GM21576 (cell line): Measurements from ENCODE around the gene FTL.
"Not testable (repeated sequence)": the region's sequence is repeated elsewhere in the genome, so short reads cannot be mapped to it uniquely, and the experiment has no call there.

ENCODE experiments used
- ATAC-seq: cut with Tn5 transposase; IDR thresholded peaks from one replicate; pipeline ENCODE4 v1.9.1; 2021; ENCODE audit warnings: mild to moderate bottlenecking, moderate library complexity; ENCODE audit not compliant: unreplicated experiment

Gene FTL

DNA sequence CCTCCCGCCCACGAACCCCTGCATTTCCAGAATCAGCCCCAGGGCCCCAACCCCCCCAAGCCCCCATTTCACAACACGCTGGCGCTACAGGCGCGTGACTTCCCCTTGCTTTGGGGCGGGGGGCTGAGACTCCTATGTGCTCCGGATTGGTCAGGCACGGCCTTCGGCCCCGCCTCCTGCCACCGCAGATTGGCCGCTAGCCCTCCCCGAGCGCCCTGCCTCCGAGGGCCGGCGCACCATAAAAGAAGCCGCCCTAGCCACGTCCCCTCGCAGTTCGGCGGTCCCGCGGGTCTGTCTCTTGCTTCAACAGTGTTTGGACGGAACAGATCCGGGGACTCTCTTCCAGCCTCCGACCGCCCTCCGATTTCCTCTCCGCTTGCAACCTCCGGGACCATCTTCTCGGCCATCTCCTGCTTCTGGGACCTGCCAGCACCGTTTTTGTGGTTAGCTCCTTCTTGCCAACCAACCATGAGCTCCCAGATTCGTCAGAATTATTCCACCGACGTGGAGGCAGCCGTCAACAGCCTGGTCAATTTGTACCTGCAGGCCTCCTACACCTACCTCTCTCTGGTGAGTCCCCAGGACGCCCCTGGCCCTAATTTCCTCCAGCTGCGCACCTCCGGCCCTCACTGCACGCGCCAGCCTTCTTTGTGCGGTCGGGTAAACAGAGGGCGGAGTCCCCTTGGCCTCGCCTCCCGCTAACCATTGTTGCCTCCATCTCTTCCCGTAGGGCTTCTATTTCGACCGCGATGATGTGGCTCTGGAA, at the start of gene FTL:
TSS of gene FTL (plus strand) at position 270 of the 766 bp plus-strand sequence. CDS start at position 469, 199 bp downstream.
- peak; percentile 56 for ATAC-seq

DNA sequence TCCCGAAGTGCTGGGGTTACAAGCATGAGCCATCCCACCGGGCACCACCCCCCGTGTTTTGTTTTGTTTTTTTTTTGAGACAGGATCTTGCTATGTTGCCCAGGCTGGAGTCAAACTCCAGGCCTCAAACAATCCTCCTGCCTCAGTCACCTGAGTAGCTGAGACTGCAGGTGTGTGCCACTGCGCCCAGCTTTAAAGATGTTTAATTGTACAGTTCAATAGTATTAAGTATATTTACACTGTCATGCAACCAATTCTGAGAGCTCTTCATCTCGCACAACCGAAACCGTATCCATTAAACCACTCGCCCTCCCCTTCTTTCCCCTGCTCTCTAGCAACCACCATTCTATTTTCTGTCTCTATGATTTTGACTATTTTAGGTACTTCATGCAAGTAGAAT, 49.4 kb upstream of the FTL start:
- no peak for ATAC-seq

DNA sequence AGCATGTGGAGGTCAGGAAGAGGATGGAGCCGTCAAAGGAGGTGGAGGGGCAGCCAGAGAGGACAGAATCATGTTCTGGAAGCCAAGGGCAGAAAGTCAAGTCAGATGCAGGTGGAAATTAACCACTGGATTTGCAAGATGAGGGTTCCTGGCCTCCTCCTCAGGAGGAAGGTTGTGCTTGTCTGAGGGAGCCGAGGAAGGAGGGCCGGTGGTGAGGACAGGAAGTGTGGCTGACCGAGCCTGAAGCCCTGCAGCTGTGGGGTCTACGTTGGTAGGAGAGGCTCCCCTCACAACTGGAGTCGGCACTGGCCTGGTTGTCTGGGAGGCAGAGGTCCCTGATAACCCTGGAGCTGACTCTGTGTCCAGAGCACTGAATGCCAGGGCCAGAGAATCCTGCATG, 47.0 kb upstream of the FTL start:
- no peak for ATAC-seq

DNA sequence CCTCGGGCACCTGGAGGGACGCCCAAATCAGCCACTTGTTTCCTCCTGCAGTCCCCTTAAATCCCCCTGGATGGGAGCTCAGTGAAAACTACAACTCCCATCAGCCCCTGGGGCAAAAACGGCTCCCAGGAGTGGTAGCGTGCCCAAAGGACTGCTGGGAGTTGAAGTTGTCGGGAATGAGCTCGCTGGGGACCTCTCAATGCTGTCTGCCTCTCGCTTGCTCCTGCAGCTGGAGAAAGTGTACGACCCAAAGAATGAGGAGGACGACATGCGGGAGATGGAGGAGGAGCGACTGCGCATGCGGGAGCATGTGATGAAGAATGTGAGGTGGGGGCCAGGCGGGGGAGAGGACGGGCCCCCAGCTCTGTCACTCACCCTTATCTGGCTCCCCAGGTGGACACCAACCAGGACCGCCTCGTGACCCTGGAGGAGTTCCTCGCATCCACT, 46.3 kb upstream of the FTL start:
- no peak for ATAC-seq

DNA sequence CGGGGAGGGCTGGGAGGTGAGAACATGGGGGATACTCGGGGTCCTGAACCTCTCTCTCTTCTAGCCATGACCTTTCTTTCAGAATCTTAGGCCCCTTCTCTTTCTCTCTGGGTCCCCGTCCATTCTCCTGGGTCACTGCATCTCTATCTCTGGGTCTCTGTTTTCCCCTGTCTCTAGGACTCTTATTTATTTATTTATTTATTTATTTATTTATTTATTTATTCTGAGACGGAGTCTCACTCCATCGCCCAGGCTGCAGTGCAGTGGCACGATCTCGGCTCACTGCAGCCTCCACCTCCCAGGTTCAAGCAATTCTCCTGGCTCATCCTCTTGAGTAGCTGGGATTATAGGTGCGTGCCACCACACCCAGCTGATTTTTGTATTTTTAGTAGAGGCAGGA, 45.8 kb upstream of the FTL start:
- ATAC-seq = not testable (repeated sequence)

DNA sequence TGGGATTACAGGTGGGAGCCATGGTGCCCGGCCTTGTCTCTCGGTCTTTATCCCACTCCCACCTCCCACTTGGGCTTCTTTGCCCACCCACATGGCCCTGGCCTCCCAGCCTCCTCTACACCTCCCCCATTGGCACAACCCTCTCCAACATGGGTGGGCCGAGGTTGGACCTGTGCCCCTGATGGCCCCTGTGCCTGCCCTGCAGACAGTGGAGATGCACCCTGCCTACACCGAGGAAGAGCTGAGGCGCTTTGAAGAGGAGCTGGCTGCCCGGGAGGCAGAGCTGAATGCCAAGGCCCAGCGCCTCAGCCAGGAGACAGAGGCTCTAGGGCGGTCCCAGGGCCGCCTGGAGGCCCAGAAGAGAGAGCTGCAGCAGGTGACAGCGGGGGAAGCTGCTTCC, 44.2 kb upstream of the FTL start:
- no peak for ATAC-seq

DNA sequence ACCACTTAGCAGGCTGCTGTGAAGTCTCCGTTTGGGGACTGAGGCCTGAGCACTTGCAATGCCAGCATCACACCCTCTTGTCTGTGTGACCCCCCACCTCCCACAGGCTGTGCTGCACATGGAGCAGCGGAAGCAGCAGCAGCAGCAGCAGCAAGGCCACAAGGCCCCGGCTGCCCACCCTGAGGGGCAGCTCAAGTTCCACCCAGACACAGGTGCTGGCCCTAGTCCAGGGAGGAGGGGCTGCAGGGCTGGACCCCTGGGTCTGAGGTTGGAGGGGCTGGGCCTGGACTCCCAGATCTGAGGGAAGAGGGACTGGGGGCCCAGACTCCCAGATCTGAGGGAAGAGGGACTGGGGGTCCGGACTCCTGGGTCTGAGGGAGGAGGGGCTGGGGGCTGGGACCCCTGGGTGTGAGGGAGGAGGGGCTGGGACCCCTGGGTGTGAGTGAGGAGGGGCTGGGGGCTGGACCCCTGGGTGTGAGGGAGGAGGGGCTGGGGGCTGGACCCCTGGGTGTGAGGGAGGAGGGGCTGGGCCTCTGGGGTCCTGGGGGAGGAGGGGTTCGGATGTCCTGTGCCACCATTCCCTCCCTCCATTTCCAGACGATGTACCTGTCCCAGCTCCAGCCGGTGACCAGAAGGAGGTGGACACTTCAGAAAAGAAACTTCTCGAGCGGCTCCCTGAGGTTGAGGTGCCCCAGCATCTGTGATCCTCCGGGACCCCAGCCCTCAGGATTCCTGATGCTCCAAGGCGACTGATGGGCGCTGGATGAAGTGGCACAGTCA, 43.2 kb upstream of the FTL start:
- ATAC-seq = no peak

DNA sequence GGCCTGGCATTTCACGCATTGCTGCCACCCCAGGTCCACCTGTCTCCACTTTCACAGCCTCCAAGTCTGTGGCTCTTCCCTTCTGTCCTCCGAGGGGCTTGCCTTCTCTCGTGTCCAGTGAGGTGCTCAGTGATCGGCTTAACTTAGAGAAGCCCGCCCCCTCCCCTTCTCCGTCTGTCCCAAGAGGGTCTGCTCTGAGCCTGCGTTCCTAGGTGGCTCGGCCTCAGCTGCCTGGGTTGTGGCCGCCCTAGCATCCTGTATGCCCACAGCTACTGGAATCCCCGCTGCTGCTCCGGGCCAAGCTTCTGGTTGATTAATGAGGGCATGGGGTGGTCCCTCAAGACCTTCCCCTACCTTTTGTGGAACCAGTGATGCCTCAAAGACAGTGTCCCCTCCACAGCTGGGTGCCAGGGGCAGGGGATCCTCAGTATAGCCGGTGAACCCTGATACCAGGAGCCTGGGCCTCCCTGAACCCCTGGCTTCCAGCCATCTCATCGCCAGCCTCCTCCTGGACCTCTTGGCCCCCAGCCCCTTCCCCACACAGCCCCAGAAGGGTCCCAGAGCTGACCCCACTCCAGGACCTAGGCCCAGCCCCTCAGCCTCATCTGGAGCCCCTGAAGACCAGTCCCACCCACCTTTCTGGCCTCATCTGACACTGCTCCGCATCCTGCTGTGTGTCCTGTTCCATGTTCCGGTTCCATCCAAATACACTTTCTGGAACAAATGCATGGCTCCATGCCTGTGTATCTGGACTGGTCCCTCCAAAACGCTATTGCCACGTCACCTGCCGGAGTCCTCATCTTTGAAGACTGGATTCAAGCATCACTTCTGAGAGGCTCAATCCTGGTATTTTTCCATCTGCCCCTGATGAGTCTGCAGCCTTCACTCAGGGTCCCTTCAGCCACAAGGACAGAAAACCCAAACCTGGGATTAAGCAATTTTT, 42.3 kb upstream of the FTL start:
- ATAC-seq = no peak

DNA sequence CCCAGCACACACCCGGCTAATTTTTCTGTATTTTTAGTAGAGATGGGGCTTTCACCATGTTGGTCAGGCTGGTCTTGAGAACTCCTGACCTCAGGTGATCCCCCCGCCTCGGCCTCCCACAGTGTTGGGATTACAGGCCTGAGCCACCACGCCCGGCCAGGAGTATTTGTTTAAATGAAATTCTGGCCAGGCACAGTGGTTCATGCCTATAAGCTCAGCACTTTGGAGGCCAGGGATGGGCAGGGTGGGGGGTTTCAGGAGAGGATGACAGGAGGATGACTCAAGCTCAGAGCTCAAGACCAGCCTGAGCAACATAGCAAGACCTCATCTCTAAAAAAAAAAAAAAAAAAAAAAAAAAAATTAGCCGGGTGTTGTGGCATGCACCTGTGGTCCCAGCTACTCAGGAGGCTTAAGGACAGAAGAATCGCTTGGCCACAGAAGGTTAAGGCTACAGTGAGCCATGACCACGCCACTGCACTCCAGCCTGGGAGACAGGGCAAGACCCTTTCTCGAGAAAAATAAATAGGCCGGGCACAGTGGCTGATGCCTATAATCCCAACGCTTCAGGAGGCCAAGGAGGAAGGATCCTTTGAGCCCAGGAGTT, 39.8 kb upstream of the FTL start:
- ATAC-seq = no peak

DNA sequence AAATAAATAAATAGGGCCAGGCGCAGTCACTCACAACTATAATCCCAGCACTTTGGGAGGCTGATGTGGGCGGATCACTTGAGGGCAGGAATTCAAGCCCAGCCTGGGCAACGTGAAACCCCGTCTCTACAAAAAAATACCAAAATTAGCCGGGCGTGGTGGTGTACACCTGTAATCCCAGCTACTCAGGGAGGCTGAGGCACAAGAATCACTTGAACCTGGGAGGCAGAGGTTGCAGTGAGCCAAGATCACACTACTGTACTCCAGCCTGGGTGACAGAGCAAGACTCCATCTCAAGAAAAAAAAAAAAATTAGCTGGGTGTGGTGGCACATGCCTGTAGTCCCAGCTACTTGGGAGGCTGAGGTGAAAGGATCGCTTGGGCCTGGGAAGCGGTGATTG, 39.2 kb upstream of the FTL start:
- ATAC-seq = not testable (repeated sequence)

DNA sequence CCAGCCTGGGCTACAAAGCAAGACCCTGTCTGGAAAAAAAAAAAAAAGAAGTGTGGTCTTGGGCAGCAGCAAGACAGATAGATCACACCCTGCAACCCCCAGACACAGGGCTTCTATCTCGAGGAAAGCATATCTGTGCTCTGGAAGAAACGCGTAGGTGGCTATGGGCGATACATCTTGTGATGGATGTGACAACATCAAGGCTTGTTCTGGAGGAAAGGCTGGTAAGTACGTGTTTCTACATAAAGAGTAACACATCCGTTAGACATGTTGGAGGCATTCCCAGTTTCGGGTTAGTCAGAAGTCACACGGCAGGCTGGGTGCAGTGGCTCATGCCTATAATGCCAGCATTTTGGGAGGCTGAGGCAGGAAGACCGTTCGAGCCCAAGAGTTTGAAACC, 38.2 kb upstream of the FTL start:
- no peak for ATAC-seq

DNA sequence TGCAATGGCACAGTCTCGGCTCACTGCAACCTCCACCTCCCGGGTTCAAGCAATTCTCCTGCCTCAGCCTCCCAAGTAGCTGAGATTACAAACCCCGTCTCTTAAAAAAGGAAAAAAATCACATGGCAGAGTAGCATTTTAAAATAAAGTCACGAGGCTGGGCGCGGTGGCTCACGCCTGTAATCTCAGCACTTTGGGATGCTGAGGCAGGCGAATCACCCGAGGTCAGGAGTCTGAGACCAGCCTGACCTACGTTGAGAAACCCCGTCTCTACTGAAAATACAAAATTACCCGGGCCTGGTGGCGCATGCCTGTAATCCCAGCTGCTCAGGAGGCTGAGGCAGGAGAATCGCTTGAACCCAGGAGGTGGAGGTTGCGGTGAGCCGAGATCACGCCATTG, 37.4 kb upstream of the FTL start:
- ATAC-seq = not testable (repeated sequence)

DNA sequence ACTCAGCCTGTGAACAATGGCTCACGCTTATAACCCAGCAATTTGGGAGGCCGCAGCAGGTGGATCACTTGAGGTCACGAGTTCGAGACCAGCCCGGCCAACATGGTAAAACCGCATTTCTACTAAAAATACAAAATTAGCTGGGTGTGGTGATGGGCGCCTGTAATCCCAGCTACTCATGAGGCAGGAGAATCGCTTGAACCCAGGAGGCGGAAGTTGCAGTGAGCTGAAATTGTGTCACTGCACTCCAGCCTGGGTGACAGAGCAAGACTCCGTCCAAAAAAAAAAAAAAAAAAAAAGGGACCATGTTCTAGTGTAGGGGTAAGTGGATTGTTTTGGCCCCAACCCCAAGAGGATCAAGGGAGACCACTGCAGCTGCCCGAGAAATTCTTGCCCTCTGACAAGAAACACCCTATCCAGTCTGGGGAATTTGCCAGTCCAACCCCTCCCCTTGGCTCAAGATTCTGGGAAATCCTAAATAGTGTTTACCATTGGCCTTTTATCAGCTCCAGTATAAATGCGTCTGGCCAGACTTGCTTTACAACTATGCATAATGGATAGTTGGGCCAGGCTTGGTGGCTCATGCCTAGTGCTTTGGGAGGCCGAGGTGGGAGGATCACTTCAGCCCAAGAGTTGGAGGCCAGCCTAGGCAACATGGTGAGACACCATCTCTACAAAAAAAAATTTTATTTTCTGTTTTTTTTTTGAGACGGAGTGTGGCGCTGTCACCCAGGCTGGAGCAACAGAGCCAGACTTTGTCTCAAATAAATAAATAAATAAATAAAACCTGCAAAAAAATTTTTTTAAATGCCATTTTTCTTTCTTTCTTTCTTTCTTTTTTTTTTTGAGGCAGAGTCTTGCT, 36.7 kb upstream of the FTL start:
- no peak for ATAC-seq

DNA sequence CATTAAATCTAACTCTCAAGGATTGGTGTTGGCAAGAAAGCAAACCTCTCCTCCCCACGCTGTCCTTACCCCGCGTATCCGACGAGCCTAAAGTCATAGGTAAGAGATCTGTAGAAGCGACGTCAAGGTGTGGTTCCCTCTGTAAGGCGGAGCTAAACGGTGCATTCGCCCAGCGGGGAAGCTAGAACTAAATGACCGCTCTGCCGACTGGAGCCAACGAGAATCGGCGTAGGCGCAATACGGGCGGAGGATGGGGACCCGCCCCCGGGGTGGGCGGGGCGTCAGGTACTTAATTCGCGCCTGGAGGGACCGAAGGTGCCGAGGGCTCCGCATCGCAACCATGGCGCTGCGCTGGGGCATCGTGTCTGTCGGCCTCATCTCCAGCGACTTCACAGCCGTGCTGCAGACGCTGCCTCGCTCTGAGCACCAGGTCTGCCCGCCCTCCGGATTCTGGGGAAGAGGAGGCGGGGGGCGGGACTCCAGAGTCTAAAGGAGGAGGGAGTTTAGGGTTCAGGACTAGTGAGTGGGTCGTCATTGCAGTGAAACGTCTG, 31.7 kb upstream of the FTL start, which contains the start of gene DHDH:
TSS of gene DHDH (plus strand) at position 318 of the 551 bp plus-strand sequence. CDS start at position 341, 23 bp downstream.
- ATAC-seq = no peak

DNA sequence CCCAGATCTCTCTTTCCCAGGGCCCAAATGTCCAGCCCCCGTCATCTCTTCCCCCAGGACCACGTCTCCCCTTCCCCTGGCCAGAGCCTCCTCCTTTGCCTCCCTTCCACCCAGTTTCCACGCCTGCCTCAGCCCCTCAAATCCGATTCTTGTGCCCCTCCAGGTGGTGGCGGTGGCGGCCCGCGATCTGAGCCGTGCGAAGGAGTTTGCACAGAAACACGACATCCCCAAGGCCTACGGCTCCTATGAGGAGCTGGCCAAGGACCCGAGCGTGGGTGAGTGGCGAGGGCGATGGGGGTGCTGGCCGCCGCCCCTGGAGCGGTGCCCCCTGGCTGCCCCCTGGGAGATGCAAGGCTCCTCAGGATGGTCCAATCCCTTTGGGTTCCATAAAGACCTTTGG, 30.3 kb upstream of the FTL start:
- ATAC-seq = no peak

DNA sequence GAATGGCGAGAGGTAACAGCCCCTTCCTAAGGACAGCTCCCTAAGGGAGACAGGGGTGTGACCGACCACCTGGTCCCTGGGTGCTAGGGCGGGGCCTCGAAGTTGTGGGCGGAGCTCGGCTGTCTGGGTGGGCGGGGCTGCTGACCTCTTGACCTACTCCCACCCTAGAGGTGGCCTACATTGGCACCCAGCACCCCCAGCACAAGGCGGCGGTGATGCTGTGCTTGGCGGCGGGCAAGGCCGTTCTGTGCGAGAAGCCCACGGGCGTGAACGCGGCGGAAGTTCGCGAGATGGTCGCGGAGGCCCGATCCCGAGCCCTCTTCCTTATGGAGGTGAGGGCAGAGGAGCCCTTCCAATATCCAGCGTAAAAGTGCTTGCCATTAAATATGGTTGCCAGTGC, 29.2 kb upstream of the FTL start:
- no peak for ATAC-seq

DNA sequence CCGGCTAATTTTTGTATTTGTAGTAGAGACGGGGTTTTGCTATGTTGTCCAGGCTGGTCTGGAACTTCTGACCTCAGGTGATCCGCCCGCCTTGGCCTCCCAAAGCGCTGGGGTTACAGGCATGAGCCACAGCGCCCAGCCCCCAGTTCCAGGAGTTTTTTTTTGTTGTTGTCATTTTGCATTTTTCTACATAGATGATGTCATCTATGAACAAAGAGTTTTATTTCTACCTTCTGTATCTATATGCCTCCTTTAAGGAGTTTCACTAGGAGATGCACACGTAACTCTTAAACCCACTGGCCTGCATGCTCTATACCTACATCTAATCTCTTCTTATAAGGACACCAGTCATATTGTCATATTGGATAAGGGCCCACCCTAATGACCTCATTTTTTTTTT, 26.9 kb upstream of the FTL start:
- no peak for ATAC-seq

DNA sequence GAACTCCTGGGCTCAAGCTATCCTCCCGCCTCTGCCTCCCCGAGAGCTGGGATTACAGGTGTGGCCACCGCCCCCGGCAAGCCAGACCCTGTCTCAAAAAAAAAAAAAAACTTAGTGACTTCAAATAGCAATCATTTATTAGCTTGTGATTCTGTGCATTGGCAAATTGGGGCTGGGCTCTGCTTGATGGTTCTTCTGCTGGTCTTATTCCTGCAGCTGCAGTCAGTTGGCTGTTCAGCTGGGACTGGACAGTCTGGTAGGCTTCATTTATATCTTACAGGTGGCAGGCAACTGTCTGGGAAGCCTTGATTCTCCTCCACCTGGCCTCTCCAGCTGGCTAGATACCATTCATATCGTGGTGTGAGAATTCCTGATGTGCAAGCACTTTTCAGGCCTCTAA, 24.2 kb upstream of the FTL start:
- ATAC-seq = no peak

DNA sequence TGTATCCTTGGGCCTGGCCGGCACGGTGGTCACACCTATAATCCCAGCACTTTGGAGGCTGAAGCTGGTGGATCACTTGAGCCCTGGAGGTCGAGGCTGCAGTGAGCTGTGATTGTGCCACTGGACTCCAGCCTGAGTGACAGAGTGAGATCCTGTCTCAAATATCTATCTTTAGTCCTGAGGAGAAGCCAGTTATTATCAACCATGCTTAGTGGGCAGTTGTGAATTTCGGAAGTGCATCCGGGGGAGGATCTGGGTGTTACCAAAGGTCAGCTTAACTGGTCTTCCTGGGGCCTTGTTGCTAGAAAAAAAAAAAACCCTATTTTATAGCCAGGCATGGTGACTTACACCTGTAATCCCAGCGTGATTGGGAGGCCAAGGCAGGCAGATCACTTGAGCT, 22.0 kb upstream of the FTL start:
- no peak for ATAC-seq
